Activated CD8-positive, alpha-beta T cell treated with anti-CD3 and anti-CD28 coated beads for 36 hours (primary cell): ENCODE data around the gene PXDN. TPM values are rescaled to one million over a fixed set of nuclear protein-coding genes. Genes with fewer than 3 reads are reported as not detected.

Experiments used
- ATAC-seq: fragments of 200-7000 bp; cut with Tn5 transposase; one replicate; pipeline ENCODE4 v1.10.0; 2021; ENCODE audit warnings: mild to moderate bottlenecking, moderate library complexity
- CTCF ChIA-PET: fragments of 350-600 bp; sonication (Branson Sonifier 250); formaldehyde crosslinking; loops from one replicate; lab custom pipeline; 2021; ENCODE audit warnings: antibody characterized with exemption; lab: Charles Lee
- POLR2A ChIA-PET: fragments of 350-600 bp; sonication (Branson Sonifier 250); formaldehyde crosslinking; loops from one replicate; lab custom pipeline; 2021; ENCODE audit warnings: antibody characterized with exemption; lab: Charles Lee
- DNase-seq: peaks from one replicate; pipeline ENCODE4 v3.0.0-alpha.2; 2020
- H3K27ac Mint-ChIP-seq: one replicate; pipeline ENCODE4 v1.8.0; 2021; ENCODE audit warnings: mild to moderate bottlenecking, mixed read lengths
- H3K27me3 Mint-ChIP-seq: one replicate; pipeline ENCODE4 v1.8.0; 2021; ENCODE audit warnings: mixed read lengths
- H3K36me3 Mint-ChIP-seq: one replicate; pipeline ENCODE4 v1.8.0; 2021; ENCODE audit warnings: low read depth, mixed read lengths
- H3K4me1 Mint-ChIP-seq: one replicate; pipeline ENCODE4 v1.8.0; 2021; ENCODE audit warnings: low read depth, mixed read lengths
- H3K4me3 Mint-ChIP-seq: one replicate; pipeline ENCODE4 v1.8.0; 2021; ENCODE audit warnings: mild to moderate bottlenecking, moderate library complexity, mixed read lengths
- H3K9me3 Mint-ChIP-seq: one replicate; pipeline ENCODE4 v1.8.0; 2021; ENCODE audit warnings: mixed read lengths
- intact Hi-C: fragments of 100-400 bp; cut with micrococcal nuclease; formaldehyde crosslinking; loops from one replicate; pipeline ENCODE4 v1.10.0; 2022
- total RNA-seq, 2 experiments: library from RNA; stranded (reverse); gene quantifications; one replicate each; pipeline ENCODE4 v1.2.3, GENCODE V29; 2021
- TF ChIP-seq, protein P1 (sequence below): fragments of 200-600 bp; IDR thresholded peaks from one replicate; pipeline ENCODE4 v1.8.0; 2022; ENCODE audit warnings: antibody characterized with exemption, mild to moderate bottlenecking

PXDN gene
- total RNA-seq, 2 experiments from 2014 or later, result 0.58 to 0.83 TPM

GRCh38 chr2:1606421-1607235, 137.7 kb downstream of the PXDN start:
- H3K27ac Mint-ChIP-seq, result no peak overlapping the region

GRCh38 chr2:1606046-1606400, 138.3 kb downstream of the PXDN start:
- intact Hi-C loops, result no loop called here
- no peak overlapping the region for H3K27ac Mint-ChIP-seq
- H3K9me3 Mint-ChIP-seq, result no peaks in the 10 kb centered on the region
- ChIA-PET POLR2A (no interaction called here), CTCF (no interaction called here)
- TF ChIP-seq, protein P1, sequence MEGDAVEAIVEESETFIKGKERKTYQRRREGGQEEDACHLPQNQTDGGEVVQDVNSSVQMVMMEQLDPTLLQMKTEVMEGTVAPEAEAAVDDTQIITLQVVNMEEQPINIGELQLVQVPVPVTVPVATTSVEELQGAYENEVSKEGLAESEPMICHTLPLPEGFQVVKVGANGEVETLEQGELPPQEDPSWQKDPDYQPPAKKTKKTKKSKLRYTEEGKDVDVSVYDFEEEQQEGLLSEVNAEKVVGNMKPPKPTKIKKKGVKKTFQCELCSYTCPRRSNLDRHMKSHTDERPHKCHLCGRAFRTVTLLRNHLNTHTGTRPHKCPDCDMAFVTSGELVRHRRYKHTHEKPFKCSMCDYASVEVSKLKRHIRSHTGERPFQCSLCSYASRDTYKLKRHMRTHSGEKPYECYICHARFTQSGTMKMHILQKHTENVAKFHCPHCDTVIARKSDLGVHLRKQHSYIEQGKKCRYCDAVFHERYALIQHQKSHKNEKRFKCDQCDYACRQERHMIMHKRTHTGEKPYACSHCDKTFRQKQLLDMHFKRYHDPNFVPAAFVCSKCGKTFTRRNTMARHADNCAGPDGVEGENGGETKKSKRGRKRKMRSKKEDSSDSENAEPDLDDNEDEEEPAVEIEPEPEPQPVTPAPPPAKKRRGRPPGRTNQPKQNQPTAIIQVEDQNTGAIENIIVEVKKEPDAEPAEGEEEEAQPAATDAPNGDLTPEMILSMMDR, result no peak
- ATAC-seq, result no peak
- H3K4me3 Mint-ChIP-seq, result no peak overlapping the region
- no peak for DNase-seq
- H3K36me3 Mint-ChIP-seq, result no peaks in the 10 kb centered on the region
- H3K4me1 Mint-ChIP-seq, result no peaks in the 10 kb centered on the region
- peaks cover 8% of the 10 kb centered on the region for H3K27me3 Mint-ChIP-seq

More at GRCh38 chr2:1606421-1607235, 137.7 kb downstream of the PXDN start:
- H3K4me1 Mint-ChIP-seq, result no peaks in the 10 kb centered on the region
- intact Hi-C loops, result no loop called here
- no peaks in the 10 kb centered on the region for H3K9me3 Mint-ChIP-seq
- TF ChIP-seq, protein P1, result no peak
- H3K27me3 Mint-ChIP-seq, result peaks cover 8% of the 10 kb centered on the region
- no peaks in the 10 kb centered on the region for H3K36me3 Mint-ChIP-seq
- ChIA-PET CTCF (no interaction called here), POLR2A (no interaction called here)
- no peak for ATAC-seq
- DNase-seq, result no peak
- no peak overlapping the region for H3K4me3 Mint-ChIP-seq

DNA sequence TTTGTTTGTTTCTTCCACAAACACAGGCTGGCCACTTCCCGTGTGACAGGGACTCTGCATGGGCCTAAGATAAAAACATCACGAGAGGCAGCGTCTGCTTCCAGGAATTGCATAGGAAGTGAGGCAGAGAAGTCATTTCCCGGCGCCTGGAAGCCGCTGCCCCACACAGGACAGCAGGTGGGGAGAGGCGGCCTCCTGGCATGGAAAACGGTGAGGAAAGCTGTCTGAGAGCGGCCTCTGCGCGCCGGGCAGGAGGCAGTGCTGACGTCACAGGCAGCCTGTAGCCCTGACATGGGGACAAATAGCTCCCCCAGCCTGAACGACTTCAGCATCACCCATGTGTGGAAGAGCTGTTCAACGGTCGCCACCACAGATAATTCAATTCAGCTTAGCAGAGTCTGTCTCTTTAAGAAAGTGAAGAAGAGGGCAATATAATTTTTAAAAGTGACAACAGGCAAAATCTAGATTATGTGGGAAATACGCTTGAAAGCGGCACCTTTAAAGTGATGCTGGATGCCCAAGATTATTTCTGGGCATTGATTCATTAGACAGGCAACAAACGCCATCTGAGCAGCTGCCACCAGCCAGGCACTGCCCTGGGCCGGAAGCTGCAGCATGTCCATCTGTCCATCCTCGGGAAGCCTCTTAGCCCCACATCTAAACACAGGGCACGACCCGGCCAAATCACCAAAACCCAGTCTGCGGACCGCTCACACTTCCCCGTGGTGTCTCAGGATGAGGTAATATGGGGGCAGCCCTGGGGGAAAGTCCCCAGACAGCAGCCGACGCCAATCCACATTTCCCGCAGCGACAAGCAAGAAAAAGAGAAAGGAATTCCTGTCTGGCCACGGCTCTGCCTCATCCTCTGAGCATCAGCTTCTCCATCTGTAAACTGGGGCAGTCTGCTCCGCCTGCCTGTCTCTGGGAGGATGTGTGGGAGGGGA, 138.9 kb downstream of the PXDN start:
- TF ChIP-seq, protein P1, result no peak
- no peak overlapping the region for H3K27ac Mint-ChIP-seq
- intact Hi-C loops, result no loop called here
- H3K4me1 Mint-ChIP-seq, result no peaks in the 10 kb centered on the region
- H3K36me3 Mint-ChIP-seq, result no peaks in the 10 kb centered on the region
- ATAC-seq, result no peak
- H3K4me3 Mint-ChIP-seq, result no peak overlapping the region
- H3K27me3 Mint-ChIP-seq, result peaks cover 8% of the 10 kb centered on the region
- ChIA-PET CTCF (no interaction called here), POLR2A (no interaction called here)
- DNase-seq, result peak; percentile 12
- no peaks in the 10 kb centered on the region for H3K9me3 Mint-ChIP-seq

GRCh38 chr2:1603521-1603920, 140.8 kb downstream of the PXDN start:
- no peak for ATAC-seq
- CTCF ChIA-PET, result no interaction called here
- no peaks in the 10 kb centered on the region for H3K4me1 Mint-ChIP-seq
- H3K27me3 Mint-ChIP-seq, result peaks cover 8% of the 10 kb centered on the region
- no peaks in the 10 kb centered on the region for H3K36me3 Mint-ChIP-seq
- intact Hi-C loops, result no loop called here
- DNase-seq, result no peak
- POLR2A ChIA-PET, result no interaction called here
- no peak overlapping the region for H3K4me3 Mint-ChIP-seq
- no peak overlapping the region for H3K27ac Mint-ChIP-seq
- no peaks in the 10 kb centered on the region for H3K9me3 Mint-ChIP-seq
- TF ChIP-seq, protein P1, result no peak

DNA sequence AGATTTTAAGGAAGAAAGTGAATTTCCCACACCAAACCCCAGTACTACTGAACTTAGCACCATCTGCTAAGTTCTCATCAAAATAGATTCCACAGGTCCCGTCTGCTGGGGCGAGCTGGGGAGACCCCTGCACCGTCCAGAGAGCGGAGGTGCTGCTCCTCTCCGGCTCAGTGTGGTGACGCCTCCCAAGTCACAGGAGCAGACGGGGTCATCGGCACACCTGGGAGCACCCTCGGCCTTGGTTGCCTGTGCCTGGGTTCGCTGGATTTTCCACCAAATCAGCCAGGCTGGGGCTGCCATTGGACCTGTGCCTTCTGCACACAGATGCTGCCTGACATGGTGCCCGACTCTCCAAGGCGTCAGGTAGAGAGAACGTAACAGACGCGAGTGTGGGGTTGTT, 141.3 kb downstream of the PXDN start:
- Mint-ChIP-seq H3K27ac (no peak overlapping the region), H3K4me3 (no peak overlapping the region), H3K27me3 (peaks cover 8% of the 10 kb centered on the region), H3K36me3 (no peaks in the 10 kb centered on the region), H3K9me3 (no peaks in the 10 kb centered on the region), H3K4me1 (no peaks in the 10 kb centered on the region)
- intact Hi-C loops, result no loop called here
- ATAC-seq (no peak), DNase-seq (no peak)
- TF ChIP-seq, protein P1, result no peak
- ChIA-PET CTCF (no interaction called here), POLR2A (no interaction called here)
